Stimulated activated CD4-positive, alpha-beta T cell treated with anti-CD3 and anti-CD28 coated beads, TNF-alpha, amount 100 ng/mL, for 4 hours (primary cell): Measurements from ENCODE around the gene TSPAN32.
A peak's percentile ranks its signal among the peaks of the same experiment; 100 is the strongest.

Experiments used
- DNase-seq, 3 experiments: peaks; one replicate each; pipeline ENCODE4 v3.0.0-alpha.2; 2020; ENCODE audit warnings: low read depth in 3 of 3

The TSPAN32 gene

DNA sequence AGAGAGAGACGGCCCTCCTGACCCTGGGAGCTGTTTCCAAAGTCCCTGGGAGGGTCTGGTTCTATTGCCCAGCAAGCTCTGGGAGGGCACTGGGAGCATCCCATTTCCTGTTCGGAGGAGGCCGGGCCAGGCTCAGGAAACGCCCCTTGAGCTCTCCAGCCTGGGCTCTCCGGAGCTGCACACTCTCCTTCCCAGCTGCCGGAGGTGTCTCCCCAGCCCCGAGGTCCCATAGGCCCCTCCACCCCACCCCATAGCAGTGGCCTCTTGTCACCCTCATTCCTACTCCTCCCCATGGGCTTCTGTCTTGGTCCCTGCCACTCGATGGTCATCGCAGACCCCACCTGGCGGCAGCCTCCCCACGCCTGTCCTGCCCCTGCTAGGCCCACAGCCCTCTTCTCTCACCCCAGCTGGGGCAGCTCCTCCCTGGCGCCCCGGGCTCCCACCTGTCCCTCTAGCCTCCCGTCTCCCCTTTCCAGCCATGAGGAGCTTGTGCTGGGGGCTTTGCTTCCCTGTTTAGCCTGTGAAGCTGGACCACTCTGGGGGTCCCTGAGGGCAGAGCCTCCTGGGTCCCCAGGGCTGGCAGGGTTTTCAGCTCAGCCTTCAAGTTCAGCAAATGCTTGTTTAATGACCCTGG is 2.8 kb downstream of the TSPAN32 start:
- DNase-seq, result no peak

DNA sequence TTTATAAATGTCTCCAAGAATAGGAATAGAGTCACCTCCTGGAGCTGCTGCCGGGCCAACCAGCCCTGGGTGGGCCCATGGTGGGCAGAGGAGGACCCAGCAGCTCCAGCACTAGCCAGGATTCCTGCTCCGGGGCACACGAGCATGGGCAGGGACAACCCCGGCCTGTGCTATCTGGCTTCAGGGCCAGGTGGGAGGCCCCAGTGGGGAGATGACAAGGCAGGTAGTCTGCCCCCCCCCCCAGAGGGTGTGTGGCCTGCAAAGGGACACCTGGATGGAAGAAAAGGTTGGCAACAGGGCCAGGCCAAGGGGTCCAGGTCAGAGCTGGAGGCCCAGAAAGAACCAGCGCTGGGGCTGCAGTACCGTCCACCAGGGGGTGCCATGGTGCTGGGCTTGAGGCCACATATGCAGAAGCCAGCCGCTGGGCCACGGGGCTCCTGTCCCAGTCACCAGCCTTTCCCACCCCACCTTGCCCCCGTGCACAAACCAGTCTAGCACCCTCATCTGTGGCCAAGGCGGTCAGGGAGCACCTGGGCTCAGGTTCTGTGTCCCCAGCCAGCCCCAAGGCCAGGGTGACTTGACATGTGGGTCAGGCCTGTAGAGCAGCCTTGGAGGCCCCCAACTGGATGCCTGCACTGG is 3.4 kb downstream of the TSPAN32 start:
- DNase-seq, result peak; percentile 63 to 80 (median 73)

DNA sequence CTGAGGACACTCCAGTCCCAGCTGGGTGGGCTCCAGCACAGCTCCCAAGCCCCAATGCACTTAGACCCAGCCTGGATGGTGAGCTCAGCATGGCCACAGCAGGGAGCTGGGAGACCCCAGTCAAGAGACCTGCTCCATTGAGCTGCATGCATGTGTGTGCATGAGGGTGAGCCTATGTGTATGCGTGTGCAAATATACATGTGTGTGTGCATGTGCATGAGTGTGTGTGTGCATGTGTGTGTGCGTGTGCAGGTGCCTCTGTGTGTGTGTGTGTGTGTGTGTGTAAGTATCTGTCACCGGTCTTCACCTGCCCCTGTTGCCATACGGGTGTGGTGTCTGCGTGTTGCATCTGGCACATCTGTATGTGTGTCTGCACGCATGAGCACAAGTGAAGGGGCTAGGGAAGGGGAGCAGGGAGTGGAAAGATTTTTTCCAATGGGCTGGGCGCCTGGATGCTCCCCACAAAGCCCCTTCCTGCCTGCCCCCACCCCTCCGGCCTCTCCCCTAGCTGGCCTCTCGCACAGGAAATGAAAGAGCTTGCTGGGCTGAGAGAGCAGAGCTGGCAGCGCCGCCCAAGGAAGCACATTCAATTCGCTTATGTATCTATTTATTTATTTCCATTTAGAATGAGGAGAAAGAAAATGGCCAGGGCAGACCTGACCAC is 4.1 kb downstream of the TSPAN32 start:
- DNase-seq, result no peak

DNA sequence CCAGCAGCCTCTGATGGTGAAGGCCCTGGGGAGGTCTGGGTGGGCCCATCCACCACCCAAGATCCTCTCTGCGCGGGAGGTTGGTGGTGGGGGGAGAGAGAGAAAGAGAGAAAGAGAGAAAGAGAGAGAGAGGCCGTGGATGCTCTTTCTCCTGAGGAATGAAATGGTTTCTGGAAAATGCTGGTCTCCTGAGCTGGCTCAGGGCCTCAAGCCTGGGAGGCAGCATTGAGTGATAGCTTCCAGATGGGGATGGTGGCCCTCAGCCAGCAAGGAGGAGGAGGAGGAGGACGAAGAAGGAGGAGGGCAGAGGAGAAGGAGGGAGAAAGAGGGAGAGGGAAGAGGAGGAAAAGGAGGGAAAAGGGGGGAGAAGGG is 4.6 kb downstream of the TSPAN32 start:
- DNase-seq, result no peak

DNA sequence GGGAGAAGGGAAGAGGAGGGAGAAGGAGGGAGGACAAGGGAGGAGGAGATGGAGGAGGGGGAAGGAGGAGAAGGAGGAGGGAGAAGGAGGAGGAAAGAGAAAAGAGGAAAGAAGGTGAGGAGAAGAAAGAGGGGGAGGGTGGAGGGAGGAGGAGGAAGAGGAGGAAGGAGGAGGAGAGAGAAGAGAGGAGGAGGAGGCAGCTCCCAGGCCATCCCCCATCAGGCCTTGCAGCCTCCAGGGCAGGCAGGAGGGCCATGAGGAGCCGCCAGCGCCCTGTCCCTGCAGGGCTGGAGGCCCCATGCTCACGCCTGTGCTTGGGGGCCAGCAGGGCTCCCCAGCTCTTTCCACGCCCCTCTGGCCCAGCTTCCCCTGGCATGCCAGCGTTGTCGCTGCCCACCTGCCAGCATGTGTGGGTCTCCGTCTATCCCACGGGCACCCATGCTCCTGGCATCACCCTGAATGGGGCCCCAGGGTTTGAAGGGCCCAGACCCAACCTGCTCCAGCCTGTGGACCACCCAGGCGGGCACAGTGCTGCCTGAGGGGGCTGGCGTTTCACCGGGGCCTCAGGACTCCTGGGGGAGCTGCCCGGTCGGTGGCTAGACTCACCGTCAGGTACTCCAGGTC is 5.2 kb downstream of the TSPAN32 start:
- DNase-seq, result no peak

DNA sequence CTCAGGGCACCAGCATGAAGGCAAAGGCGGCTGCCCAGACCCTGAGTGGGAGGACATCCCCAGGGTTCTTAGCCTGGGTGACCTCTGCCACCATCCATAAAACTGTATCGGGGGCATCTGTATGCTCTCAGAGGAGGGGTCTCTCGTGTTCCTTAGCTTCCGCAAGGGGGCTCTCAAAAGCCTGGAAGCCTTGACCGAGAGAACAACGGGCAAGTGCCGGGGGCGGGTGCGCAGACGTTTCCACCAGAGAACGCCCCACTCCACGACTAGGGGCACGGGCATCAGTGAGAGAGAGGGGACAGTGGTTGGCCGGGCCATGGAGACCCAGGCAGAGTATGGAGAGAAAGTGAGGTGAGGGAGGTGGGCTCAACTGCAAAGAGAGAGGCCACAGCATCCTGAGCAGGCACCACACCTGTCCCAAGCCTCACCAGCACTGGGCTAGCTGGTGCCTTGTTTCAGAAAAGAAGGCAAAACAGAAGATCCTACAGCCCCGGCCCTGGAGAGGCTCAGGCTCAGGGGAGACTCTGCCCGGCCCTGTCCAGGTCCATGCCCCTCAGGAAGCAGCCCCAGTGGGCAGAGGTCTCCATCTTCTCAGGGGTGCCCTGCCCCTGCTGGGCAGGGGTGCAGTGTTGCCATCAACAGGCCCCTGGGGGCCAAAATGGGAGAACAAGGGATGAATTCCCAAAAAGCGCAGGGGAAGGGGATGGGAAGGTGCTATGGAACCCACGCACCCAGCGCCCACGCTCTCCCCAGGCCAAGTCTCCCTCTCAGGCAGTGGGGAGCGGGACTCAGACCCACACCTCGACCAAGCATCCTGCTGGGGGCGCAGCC is 5.9 kb downstream of the TSPAN32 start:
- no peak for DNase-seq

DNA sequence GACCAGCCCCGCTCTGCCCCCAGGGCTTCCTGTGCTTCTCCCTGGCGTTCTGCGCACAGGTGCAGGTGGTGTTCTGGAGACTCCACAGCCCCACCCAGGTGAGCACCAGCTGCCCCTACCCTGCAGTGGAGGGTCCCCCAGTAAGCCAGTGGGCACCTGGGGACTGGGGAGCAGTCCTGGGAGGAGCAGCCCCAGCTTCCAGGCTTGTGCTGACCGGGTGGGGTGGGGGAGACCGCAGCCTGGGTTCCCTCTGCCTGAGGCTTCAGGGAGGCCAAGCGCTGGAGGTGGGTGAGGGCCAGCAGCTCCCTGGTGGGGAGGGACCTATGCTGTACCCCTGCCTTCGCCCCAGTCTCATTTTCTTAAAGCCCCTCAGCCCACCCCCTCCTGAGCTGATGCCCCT is 6.9 kb downstream of the TSPAN32 start:
- no peak for DNase-seq

DNA sequence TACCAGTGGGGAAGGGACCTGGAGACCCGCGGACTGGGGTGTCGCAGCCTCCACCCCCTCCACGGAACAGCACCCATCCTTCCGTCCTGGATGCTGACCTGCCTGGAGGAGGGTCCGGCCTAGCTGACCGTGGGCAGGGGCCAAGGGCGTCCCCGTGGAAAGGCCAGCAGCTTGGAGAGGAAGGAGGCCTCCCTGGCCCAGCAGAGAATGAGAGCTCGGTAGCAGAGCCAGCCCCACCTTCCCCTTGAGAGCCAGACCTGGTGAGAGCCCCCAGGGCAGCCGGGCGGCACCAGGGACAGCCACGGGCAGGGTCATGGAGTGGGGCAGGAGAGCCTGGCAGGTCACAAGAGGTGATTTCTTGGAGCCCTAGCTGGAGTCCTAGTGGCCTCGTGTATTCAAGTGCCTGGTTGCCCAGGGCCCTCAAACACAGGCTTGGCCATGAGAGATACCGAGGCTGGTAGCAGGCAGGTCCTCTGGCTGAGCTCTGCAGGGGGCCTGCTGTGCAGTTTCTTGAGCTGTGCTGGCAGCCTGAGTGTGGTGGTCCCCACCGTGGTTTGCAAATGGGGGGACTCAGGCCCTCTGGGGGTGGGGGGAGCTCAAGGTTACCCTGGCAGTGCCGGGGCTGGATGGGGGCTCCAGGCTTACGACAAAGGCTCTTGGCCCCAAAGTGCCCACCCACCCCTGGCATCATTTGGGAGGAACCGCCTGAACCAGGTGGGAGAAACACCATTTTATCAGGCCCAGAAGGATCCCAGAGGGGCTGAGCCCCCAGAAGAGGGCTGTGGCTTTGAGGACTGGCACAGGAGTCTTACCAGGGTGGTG is 7.6 kb downstream of the TSPAN32 start:
- DNase-seq, result no peak

DNA sequence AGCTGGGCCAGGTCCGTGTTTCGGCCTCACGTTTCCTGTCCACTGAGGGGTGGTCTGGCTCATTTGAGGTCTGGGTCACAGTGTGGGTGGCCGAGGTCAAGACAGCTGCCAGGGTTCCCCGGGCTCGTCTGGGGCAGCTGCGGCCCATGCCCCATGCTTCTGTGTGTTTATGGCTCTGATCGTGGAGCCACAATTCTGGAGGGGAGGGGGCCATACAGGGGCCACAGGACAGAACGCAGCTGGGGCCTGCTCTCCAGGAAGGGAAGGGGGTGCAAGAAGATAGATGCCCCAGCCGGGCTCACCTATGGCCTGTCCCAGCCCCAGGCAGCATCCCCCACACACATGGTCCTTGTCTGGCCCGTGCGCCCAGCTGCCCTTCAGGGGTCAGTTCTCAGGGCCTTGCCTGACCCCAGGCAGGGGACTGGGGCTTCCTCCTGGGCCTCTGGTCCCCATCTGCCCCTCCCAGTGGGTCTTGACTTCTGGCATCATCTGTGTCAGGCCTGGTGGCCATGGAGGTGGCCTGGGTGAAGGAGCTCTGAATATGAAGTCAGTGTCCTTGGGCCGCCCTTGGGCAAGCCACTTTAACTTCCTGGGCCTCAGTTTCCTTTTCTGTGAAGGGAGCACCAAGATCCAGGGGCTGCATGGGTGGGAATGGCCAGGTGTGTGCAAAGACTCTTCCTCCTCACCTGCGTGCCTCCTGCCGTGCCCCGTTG is 8.4 kb downstream of the TSPAN32 start:
- DNase-seq, result no peak

DNA sequence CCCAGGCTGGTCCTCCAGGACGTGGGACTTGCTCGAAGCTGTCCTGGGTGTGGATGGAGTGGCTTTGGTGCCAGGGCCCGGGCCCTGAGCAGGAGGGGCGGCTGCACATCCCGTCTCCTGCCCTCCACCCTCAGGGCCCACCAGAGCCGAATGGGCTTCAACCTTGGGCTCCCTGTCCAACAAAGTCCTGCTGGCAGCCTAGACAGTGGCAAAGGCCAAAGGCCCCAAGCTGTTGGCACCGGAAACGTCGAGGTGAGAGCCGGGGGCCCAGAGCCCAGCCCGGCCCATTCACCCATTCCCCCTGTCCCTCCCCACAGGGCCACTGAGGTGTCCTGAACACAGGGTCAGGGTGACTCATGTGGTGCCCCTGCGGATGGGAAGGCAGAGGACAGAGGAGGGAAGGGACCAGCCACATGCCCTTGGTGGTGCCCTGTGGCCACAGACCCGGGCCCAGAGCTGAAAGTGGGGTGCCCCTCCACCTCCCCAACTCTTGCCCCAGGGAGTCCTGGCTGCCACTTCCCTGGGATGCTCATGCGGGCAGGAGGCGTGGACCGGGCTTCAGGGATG is 9.1 kb downstream of the TSPAN32 start:
- no peak for DNase-seq

DNA sequence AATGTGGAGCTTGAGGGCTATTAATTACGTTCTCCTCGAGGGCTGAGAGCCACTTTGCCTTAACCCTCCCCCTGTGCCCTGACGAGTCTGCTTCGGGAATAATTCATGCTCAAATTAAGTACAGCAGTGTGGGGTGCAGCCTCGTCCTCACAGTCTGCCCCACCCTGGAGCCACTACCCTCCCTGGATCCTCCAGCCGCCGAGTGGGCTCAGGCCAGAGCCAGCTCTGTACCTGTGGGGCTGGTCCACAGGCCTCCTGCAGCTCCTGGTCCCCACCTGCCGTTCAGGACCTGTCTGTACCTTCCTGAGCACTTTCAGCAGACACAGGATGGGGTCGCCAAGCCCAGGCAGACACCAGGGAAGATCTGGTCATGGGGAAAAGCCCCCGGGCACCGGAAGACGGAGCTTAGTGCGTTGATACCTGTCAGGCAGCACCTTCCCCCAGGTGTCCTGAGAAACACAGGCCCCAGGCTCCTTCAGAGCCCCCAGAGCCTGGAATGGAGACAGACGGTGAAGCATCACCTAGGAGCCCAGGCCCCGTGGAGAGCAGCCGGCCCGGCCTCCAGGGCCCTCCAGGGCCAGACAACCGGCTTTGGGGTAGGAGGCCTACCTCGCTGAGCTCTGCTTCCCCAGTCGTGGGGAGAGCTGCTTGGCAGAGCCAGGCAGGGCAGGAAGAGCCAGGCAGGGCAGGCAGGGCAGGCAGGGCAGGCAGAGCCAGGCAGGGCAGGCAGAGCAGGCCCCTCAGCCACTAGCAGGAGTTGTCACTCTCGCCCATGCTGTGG is 9.7 kb downstream of the TSPAN32 start:
- DNase-seq, result no peak

DNA sequence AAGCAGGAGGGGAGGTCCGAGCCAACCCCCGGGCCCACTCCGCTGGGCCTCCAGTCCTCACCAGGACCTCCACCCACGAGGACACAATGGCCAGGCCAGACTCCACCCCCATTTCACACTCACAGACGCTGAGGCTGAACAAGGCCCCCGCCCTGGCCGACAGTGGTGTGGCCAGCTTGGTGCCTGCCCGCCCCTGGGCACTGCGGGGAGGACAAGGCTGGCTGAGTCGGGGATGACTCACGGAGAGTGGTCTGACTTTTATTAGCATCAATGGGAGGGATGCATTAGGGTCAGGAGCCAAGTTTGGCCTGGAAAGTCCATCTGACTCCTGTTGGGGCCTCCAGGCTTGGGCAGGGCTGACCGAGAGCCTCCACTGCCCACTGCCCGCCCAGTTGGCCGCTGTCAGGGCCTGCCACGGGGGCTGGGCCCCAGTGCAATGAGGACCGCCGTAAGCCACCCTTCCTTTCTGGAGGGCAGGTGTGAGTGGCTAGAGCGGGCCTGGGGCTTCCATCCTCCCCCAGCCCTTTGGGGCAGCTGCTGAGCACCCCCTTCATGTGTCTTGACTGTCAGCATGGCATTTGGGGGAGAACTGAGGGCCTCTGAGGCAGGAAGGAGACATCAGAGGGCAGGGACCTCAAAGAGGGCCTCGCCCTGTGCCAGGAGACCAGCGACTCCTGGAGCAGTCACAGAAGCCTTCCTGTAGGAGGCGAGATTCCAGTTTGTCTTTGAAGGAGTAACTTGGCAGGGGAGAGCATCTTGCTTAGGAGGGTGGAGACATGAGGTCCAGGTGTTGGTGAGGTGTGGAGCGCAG is 10.6 kb downstream of the TSPAN32 start:
- no peak for DNase-seq

DNA sequence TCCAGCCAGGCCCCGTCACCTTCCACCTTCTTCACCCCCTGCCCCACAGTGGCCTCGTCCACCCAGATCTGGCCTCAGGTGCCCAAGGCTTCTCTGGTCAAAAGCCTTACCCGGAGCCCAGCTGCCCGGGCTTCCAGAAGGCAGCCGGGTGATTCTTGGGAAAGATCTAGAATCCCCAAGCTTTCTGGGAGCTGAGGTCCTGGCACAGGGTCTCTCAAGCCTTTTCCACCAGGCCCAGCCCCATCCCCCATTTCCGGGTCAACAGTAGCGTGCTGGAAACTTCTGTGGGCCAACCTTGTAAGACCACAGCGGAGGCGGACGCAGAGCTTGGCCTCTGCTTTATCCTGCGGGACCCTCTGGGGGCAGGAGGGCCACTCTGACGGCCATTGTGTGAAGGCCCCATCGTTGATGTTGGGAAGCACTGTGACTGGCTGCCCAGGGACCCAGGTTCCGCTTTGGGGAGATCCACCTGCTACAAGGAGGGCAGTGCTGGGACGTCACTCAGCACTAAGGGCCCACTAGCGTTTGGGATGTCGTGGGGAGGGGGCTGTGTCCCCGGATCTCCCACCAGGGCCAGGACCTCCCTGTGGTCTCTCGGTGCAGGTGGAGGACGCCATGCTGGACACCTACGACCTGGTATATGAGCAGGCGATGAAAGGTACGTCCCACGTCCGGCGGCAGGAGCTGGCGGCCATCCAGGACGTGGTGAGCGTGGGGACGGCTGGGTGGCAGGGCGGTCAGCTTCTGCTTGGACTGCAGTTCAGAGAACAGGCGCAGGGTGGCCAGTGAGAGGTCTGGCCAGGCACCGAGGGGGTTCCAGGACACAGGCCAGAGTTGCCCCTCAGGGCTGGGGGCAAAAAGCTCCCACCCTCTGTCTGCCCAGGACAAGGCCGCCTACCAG is 11.5 kb downstream of the TSPAN32 start:
- no peak for DNase-seq

DNA sequence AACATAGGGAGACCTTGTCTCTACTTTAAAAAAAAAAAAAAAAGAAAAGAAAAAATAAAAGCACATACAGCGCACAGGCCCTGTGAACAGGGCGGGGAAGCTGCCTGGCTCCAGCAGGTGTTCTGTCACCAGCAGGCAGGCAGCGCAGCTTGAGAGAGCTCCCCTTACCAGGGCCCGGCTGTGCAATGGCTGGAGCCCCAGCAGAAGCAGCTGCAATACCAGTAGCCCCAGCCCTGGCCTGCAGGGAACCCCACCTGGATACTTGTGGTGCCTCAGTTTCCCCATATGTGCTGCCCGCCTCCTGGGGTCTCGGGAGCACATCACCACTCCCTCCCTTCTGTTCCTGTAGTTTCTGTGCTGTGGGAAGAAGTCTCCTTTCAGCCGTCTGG is 12.3 kb downstream of the TSPAN32 start:
- no peak for DNase-seq

DNA sequence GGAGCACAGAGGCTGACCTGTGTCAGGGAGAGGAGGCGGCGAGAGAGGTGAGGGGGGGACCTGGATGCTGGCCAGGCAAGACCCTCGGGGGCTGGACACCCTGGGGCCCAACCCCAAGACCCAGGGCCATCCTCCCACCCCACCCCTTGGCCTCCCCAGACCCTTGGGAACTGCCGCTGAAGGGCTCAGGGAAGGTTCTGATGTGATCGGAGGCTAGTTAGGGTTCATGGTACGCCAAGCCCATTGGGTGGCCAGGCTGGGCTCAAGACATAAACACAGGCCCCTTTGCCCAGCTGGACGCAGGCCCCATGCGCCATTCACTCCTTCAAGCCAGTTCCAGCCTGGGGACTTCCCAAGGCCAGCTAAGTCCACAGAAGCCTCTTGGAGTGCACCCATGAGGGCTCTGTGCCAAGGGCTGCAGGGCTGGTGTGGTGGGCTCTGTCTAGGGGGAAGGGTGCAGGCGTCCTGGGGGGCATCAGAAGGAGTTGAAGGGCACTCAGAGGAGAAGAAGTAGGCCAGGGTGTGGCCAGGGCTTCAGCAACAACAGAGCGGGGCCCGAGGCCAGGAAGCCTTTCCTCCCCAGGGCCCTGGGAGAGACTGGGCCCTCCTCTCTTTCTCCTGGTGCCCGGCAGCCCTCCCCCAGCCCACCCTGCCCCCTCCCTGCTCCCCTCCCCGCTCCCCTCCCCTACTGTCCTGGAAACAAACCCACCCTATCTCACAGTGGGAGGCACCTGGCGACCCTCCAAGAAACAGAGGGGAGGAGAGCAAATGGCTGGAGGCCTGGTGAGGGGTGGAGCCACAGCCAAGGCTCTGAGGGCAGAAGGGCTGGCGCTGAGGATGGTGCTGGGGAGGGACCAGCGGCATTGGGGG is 12.9 kb downstream of the TSPAN32 start:
- no peak for DNase-seq

DNA sequence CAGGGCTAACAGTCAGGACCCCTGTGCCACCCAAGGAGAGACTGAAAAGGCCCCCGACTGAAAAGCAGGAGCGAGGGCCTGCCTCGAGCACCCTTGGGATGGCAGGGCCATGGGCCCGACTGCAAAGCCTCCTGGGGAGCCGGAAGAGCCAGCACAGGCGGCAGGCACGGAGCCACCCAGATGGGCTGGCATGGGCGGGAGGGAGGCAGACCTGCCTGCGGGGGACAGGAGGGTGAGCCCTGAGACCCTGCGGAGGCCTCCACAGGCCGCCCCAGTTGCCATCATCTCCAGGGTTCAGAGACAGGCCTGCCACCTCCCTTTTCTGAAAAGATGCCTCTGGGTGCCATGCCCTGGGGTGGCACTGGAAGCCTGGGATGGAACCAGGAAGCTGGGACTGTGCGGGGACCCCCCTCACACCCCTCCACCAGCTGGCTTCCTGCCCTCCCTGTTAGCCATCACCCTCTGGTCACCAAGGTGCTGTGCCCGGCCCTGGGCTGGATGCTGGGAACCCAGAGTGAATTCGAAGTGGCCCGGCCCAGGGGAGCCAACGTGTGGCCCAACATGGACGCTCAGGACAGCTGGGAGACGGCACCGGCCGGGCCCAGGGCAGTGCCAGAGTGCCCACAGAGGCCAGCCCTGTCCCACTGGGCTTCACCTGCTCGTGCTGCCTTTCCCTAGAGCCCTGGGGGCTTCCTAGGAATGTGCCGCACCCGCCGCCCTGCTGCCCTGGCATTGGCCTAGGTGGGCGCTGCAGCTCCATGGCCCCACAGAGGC is 13.8 kb downstream of the TSPAN32 start:
- no peak for DNase-seq
